ENCODE data around the gene DIAPH2.

GRCh38 chrX:97372001-97372766 lies 687.5 kb downstream of the DIAPH2 start:
- TF ChIP-seq, protein P1, sequence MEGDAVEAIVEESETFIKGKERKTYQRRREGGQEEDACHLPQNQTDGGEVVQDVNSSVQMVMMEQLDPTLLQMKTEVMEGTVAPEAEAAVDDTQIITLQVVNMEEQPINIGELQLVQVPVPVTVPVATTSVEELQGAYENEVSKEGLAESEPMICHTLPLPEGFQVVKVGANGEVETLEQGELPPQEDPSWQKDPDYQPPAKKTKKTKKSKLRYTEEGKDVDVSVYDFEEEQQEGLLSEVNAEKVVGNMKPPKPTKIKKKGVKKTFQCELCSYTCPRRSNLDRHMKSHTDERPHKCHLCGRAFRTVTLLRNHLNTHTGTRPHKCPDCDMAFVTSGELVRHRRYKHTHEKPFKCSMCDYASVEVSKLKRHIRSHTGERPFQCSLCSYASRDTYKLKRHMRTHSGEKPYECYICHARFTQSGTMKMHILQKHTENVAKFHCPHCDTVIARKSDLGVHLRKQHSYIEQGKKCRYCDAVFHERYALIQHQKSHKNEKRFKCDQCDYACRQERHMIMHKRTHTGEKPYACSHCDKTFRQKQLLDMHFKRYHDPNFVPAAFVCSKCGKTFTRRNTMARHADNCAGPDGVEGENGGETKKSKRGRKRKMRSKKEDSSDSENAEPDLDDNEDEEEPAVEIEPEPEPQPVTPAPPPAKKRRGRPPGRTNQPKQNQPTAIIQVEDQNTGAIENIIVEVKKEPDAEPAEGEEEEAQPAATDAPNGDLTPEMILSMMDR (IDR thresholded peaks at IDR 0.05) = no peak
- TF ChIP-seq EP300 (IDR thresholded peaks at IDR 0.05) (no peak), POLR2A (IDR thresholded peaks at IDR 0.05) (no peak)

Measured in tibial nerve (tissue), 4 donors.